Mesenchymal stem cell (in vitro differentiated cells and primary cell): ENCODE results near the gene LRRC70.

ENCODE experiments used
- DNase-seq: peaks from one replicate; pipeline ENCODE4 v3.0.0-alpha.2; 2013
- H2AFZ ChIP-seq: one replicate; pipeline ENCODE4 v1.6.1; 2013; ENCODE audit warnings: low read depth, mild to moderate bottlenecking, control low read depth, inconsistent platforms, low read length, moderate library complexity
- H2AK5ac ChIP-seq: 2 replicates; pipeline ENCODE4 v1.6.1; 2013; ENCODE audit warnings: low read length, moderate library complexity, mild to moderate bottlenecking, inconsistent platforms; ENCODE audit not compliant: severe bottlenecking
- H2BK120ac ChIP-seq: one replicate; pipeline ENCODE4 v1.6.1; 2013; ENCODE audit warnings: low read depth, mild to moderate bottlenecking, inconsistent platforms, low read length, moderate library complexity
- H2BK12ac ChIP-seq, 2 experiments: one replicate each; pipeline ENCODE4 v1.6.1; 2013; ENCODE audit warnings: inconsistent platforms in 2 of 2, low read length in 2 of 2, mild to moderate bottlenecking in 2 of 2, moderate library complexity in 2 of 2, control low read depth in 1 of 2
- H2BK15ac ChIP-seq: one replicate; pipeline ENCODE4 v1.6.1; 2013; ENCODE audit warnings: mild to moderate bottlenecking, low read depth, inconsistent platforms; ENCODE audit not compliant: poor library complexity, severe bottlenecking
- H2BK5ac ChIP-seq: 2 replicates; pipeline ENCODE4 v1.6.1; 2013; ENCODE audit warnings: low read depth, mild to moderate bottlenecking, low read length, control low read depth, inconsistent platforms; ENCODE audit not compliant: poor library complexity, severe bottlenecking
- H3K14ac ChIP-seq, 2 experiments: one replicate each; pipeline ENCODE4 v1.6.1; 2013; ENCODE audit warnings: inconsistent platforms in 2 of 2, low read length in 2 of 2, control low read depth in 1 of 2, mild to moderate bottlenecking in 1 of 2, moderate library complexity in 1 of 2
- H3K18ac ChIP-seq, 2 experiments: one replicate each; pipeline ENCODE4 v1.6.1; 2013; ENCODE audit warnings: inconsistent platforms in 2 of 2, low read length in 2 of 2, control low read depth in 1 of 2, low read depth in 1 of 2, mild to moderate bottlenecking in 1 of 2
- H3K23ac ChIP-seq, 2 experiments: one replicate each; pipeline ENCODE4 v1.6.1; 2013; ENCODE audit warnings: inconsistent platforms in 2 of 2, low read length in 2 of 2, mild to moderate bottlenecking in 2 of 2, moderate library complexity in 2 of 2, control low read depth in 1 of 2
- H3K27ac ChIP-seq: 2 replicates; pipeline ENCODE4 v1.5.1; 2013; ENCODE audit warnings: mild to moderate bottlenecking, moderate library complexity, low read length, control low read depth, inconsistent platforms; ENCODE audit not compliant: poor library complexity, severe bottlenecking
- H3K27me3 ChIP-seq, 2 experiments: 2 replicates each; pipeline versions ENCODE4 v1.6.1 to v1.7.0; 2013; ENCODE audit warnings: low read length in 2 of 2, mild to moderate bottlenecking in 2 of 2, moderate library complexity in 2 of 2, control low read depth in 1 of 2, inconsistent platforms in 1 of 2; ENCODE audit not compliant: control insufficient read depth in 1 of 2, insufficient read depth in 1 of 2
- H3K36me3 ChIP-seq, 2 experiments: 2 replicates each; pipeline versions ENCODE4 v1.6.1 to v1.7.0; 2013; ENCODE audit warnings: low read length in 2 of 2, control low read depth in 1 of 2, inconsistent platforms in 1 of 2, low read depth in 1 of 2, mild to moderate bottlenecking in 1 of 2; ENCODE audit not compliant: insufficient read depth in 2 of 2, control insufficient read depth in 1 of 2
- H3K4ac ChIP-seq, 2 experiments: one replicate each; pipeline ENCODE4 v1.6.1; 2013; ENCODE audit warnings: inconsistent platforms in 2 of 2, low read length in 2 of 2, mild to moderate bottlenecking in 2 of 2, moderate library complexity in 2 of 2, control low read depth in 1 of 2, low read depth in 1 of 2
- H3K4me1 ChIP-seq: 2 replicates; pipeline ENCODE4 v1.6.1; 2013; ENCODE audit warnings: low read depth, low read length, control low read depth; ENCODE audit not compliant: control insufficient read depth, insufficient read depth
- H3K4me2 ChIP-seq: 2 replicates; pipeline ENCODE4 v1.6.1; 2013; ENCODE audit warnings: low read length, mild to moderate bottlenecking, inconsistent platforms; ENCODE audit not compliant: poor library complexity, severe bottlenecking
- H3K4me3 ChIP-seq, 2 experiments: 2 replicates each; pipeline versions ENCODE4 v1.5.1 to v1.7.0; 2013; ENCODE audit warnings: low read length in 2 of 2, mild to moderate bottlenecking in 2 of 2, control low read depth in 1 of 2, low read depth in 1 of 2; ENCODE audit not compliant: insufficient read depth in 1 of 2
- H3K79me1 ChIP-seq: replicated peaks from 2 replicates; pipeline ENCODE4 v1.6.1; 2013; ENCODE audit warnings: mild to moderate bottlenecking, control low read depth, low read length, inconsistent platforms; ENCODE audit not compliant: poor library complexity, severe bottlenecking
- H3K9ac ChIP-seq: 2 replicates; pipeline ENCODE4 v1.7.0; 2013; ENCODE audit warnings: mild to moderate bottlenecking, low read length, moderate library complexity
- H3K9me3 ChIP-seq: 2 replicates; pipeline ENCODE4 v1.7.0; 2013; ENCODE audit warnings: mild to moderate bottlenecking, low read length; ENCODE audit not compliant: control insufficient read depth
- H4K8ac ChIP-seq: one replicate; pipeline ENCODE4 v1.6.1; 2013; ENCODE audit warnings: inconsistent platforms, mild to moderate bottlenecking, low read length, moderate library complexity
- H4K91ac ChIP-seq: one replicate; pipeline ENCODE4 v1.6.1; 2013; ENCODE audit warnings: mild to moderate bottlenecking, low read length, inconsistent platforms
- WGBS: methylation state at CpG from one replicate; pipeline ENCODE4 v1.1.7; 2013; ENCODE audit warnings: mixed read lengths; 5-methylcytosine and 5-hydroxymethylcytosine counted together

Gene LRRC70

DNA sequence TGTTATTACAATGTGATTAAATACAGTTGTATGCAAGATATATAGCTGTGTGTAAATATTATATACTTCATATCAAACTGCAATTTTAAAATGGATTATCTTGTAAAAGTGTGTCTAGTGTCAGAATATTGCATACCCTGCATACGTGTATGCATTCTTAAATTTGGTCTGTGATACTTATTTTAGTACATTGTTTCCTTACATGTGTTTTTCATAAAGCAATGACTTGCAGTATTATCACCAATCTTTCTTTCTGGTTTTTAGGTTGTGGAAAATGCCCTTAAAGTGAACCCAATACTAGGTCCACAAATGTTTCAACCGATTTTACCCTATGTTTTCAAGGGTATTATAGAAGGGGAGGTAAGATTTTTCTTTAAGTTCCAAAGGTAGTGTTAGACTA, 28.5 kb upstream of the LRRC70 start:
- H3K79me1 ChIP-seq: peaks cover 2% of the 10 kb centered on the region
- H3K27me3 ChIP-seq: no peaks in the 10 kb centered on the region
- no peak overlapping the region for H4K91ac ChIP-seq
- no peak overlapping the region for H3K23ac ChIP-seq
- peaks cover 3 to 14% of the 10 kb centered on the region in 2 experiments for H3K36me3 ChIP-seq
- no peak overlapping the region for H3K27ac ChIP-seq
- no peak overlapping the region for H3K9ac ChIP-seq
- no peak overlapping the region for H2BK12ac ChIP-seq
- DNase-seq: no peak
- H3K9me3 ChIP-seq: no peaks in the 10 kb centered on the region
- no peak overlapping the region for H3K18ac ChIP-seq
- H3K4me1 ChIP-seq: no peaks in the 10 kb centered on the region
- no peak overlapping the region for H3K4me3 ChIP-seq
- H2BK5ac ChIP-seq: no peak overlapping the region
- no peak overlapping the region for H2AK5ac ChIP-seq
- H2BK15ac ChIP-seq: no peak overlapping the region
- no peak overlapping the region for H2AFZ ChIP-seq
- no peak overlapping the region for H3K14ac ChIP-seq
- H2BK120ac ChIP-seq: no peak overlapping the region
- no peak overlapping the region for H4K8ac ChIP-seq
- WGBS: 100% methylated on average over 1 of the region's 2 CpGs
- H3K4me2 ChIP-seq: no peak overlapping the region
- no peak overlapping the region for H3K4ac ChIP-seq

DNA sequence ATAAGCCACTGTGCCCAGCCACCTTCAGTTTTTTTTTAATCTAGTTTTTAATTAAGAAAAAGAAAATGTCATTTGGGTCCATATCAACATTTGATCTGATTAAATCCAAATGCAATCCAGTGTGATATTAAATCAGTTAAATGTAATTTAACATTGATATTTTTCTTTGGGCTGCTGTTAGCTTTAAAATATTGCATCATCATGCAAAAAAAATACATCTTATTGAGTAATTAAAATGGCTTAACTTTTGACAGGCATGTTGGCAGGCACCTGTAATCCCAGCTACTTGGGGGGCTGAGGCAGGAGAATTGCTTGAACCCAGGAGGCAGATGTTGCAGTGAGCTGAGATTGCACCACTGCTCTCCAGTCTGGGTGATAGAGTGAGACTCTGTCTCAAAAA, 22.7 kb upstream of the LRRC70 start:
- H3K79me1 ChIP-seq: peaks cover 2% of the 10 kb centered on the region
- no peaks in the 10 kb centered on the region for H3K9me3 ChIP-seq
- no peak overlapping the region for H2AK5ac ChIP-seq
- no peak overlapping the region for H2BK120ac ChIP-seq
- no peak overlapping the region for H4K8ac ChIP-seq
- no peak overlapping the region for H3K23ac ChIP-seq
- H3K18ac ChIP-seq: no peak overlapping the region
- H3K27ac ChIP-seq: no peak overlapping the region
- H3K4ac ChIP-seq: no peak overlapping the region
- no peak for DNase-seq
- no peak overlapping the region for H3K9ac ChIP-seq
- no peak overlapping the region for H2BK12ac ChIP-seq
- peaks cover 3 to 28% of the 10 kb centered on the region in 2 experiments for H3K36me3 ChIP-seq
- no peak overlapping the region for H3K14ac ChIP-seq
- no peak overlapping the region for H2AFZ ChIP-seq
- H2BK5ac ChIP-seq: no peak overlapping the region
- no peak overlapping the region for H4K91ac ChIP-seq
- H3K4me2 ChIP-seq: no peak overlapping the region
- H3K4me3 ChIP-seq: no peak overlapping the region
- no peak overlapping the region for H2BK15ac ChIP-seq
- H3K4me1 ChIP-seq: no peaks in the 10 kb centered on the region
- no peaks in the 10 kb centered on the region for H3K27me3 ChIP-seq

DNA sequence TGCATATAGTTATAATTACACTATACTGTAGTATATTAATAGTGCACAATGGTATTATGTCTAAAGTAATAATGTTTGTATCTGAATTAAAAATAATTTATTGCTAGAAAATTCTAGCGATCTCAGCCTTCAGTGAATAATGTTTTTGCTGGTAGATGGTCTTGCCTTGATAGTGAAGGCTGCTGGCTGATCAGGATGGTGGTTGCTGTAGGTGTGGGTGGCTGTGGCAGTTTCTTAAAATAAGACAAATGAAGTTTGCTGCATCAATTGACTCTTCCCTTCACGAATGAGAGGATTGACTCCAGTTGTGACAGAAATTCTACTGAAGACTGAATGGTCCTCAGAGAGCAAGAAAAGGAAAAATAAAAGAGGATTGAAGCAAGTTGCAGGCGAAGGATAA, 19.7 kb upstream of the LRRC70 start:
- Histone ChIP-seq H3K23ac (no peak overlapping the region), H3K4me1 (no peaks in the 10 kb centered on the region), H4K8ac (no peak overlapping the region), H2BK12ac (no peak overlapping the region), H3K36me3 (peaks cover 0 to 28% of the 10 kb centered on the region in 2 experiments), H3K79me1 (peaks cover 2% of the 10 kb centered on the region), H3K14ac (no peak overlapping the region), H3K27me3 (no peaks in the 10 kb centered on the region), H2BK120ac (no peak overlapping the region), H3K18ac (no peak overlapping the region), H2AFZ (no peak overlapping the region), H2AK5ac (no peak overlapping the region), H3K9me3 (no peaks in the 10 kb centered on the region), H4K91ac (no peak overlapping the region), H3K4me3 (no peak overlapping the region), H3K9ac (no peak overlapping the region), H2BK15ac (no peak overlapping the region), H2BK5ac (no peak overlapping the region), H3K4ac (no peak overlapping the region), H3K4me2 (no peak overlapping the region), H3K27ac (no peak overlapping the region)
- DNase-seq: no peak
- 97% methylated on average over 3 of the region's 3 CpGs for WGBS

DNA sequence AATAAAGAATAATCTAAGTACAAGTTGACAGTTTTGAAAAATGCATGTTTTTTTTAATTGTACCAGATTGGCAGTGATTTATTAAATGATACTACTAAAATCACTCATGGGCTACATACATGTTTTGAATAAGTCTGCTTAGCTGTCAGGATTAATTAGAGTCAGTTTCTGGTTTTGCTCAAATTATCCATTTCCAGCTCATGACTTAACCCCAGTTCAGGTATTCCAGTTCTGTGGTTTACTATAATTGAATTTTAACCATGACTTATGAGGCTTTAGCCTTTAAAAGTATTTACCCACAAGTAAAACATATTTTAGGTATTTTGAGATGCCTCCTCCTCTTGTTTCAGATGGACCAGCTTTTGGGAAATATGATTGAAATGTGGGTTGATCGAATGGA, 17.8 kb upstream of the LRRC70 start:
- no peaks in the 10 kb centered on the region for H3K4me1 ChIP-seq
- H3K27me3 ChIP-seq: no peaks in the 10 kb centered on the region
- H3K18ac ChIP-seq: no peak overlapping the region
- no peak overlapping the region for H3K4ac ChIP-seq
- 100% methylated on average over 1 of the region's 1 CpG for WGBS
- no peak for DNase-seq
- no peak overlapping the region for H2BK120ac ChIP-seq
- H4K91ac ChIP-seq: no peak overlapping the region
- H3K14ac ChIP-seq: no peak overlapping the region
- H3K23ac ChIP-seq: no peak overlapping the region
- H4K8ac ChIP-seq: no peak overlapping the region
- no peak overlapping the region for H3K4me3 ChIP-seq
- no peak overlapping the region for H3K27ac ChIP-seq
- H3K4me2 ChIP-seq: no peak overlapping the region
- no peak overlapping the region for H2BK5ac ChIP-seq
- H2AK5ac ChIP-seq: no peak overlapping the region
- peaks cover 2 to 28% of the 10 kb centered on the region in 2 experiments for H3K36me3 ChIP-seq
- H3K9ac ChIP-seq: no peak overlapping the region
- H2AFZ ChIP-seq: no peak overlapping the region
- H2BK12ac ChIP-seq: no peak overlapping the region
- H2BK15ac ChIP-seq: no peak overlapping the region
- no peaks in the 10 kb centered on the region for H3K9me3 ChIP-seq
- H3K79me1 ChIP-seq: peaks cover 4% of the 10 kb centered on the region
